ENCODE data around the gene NPY4R2. TPM values are rescaled to one million over a fixed set of nuclear protein-coding genes. Genes with fewer than 3 reads are reported as not detected.
"Not testable (repeated sequence)": the region's sequence is repeated elsewhere in the genome, so short reads cannot be mapped to it uniquely, and the experiment has no call there.

NPY4R2 gene
- polyA plus RNA-seq (2013, experiment 1 of 2): not detected
- polyA plus RNA-seq (2013, experiment 2 of 2): not detected

GRCh38 chr10:47918475-47918874, at the start of gene NPY4R2:
Gene NPY4R2, plus strand, starts transcription at chr10:47918662. Its CDS starts 3,326 bp downstream, at chr10:47921988.
- not testable (repeated sequence) for H3K27ac ChIP-seq (ENCODE audit: low read depth, low read length, severe bottlenecking); H3K36me3 ChIP-seq (ENCODE audit: control insufficient read depth, insufficient read depth, low read length); H3K9me3 ChIP-seq (ENCODE audit: control insufficient read depth, low read length); H3K4me1 ChIP-seq (ENCODE audit: control insufficient read depth, insufficient read depth, low read length, poor library complexity, severe bottlenecking); H3K4me3 ChIP-seq (ENCODE audit: extremely low read depth, insufficient read depth, low read length, poor library complexity, severe bottlenecking)
- WGBS, 2 experiments (ENCODE audit: insufficient coverage in 2 of 2): no CpG with 5 or more reads among the region's 35 CpGs

GRCh38 chr10:47870887-47871286, 47.6 kb upstream of the NPY4R2 start:
- not testable (repeated sequence) for H3K27ac ChIP-seq (ENCODE audit: low read depth, low read length, severe bottlenecking); H3K4me1 ChIP-seq (ENCODE audit: control insufficient read depth, insufficient read depth, low read length, poor library complexity, severe bottlenecking); H3K4me3 ChIP-seq (ENCODE audit: extremely low read depth, insufficient read depth, low read length, poor library complexity, severe bottlenecking); H3K36me3 ChIP-seq (ENCODE audit: control insufficient read depth, insufficient read depth, low read length); H3K9me3 ChIP-seq (ENCODE audit: control insufficient read depth, low read length)
- no CpG with 5 or more reads among the region's 8 CpGs for WGBS, 2 experiments (ENCODE audit: insufficient coverage in 2 of 2)

- not testable (repeated sequence) for H3K4me1 ChIP-seq (ENCODE audit: control insufficient read depth, insufficient read depth, low read length, poor library complexity, severe bottlenecking); H3K4me3 ChIP-seq (ENCODE audit: extremely low read depth, insufficient read depth, low read length, poor library complexity, severe bottlenecking); H3K27ac ChIP-seq (ENCODE audit: low read depth, low read length, severe bottlenecking); H3K36me3 ChIP-seq (ENCODE audit: control insufficient read depth, insufficient read depth, low read length); H3K9me3 ChIP-seq (ENCODE audit: control insufficient read depth, low read length)
- no CpG with 5 or more reads among the region's 8 CpGs for WGBS, 2 experiments (ENCODE audit: insufficient coverage in 2 of 2)
Observed at GRCh38 chr10:47871485-47872180, 46.8 kb upstream of the NPY4R2 start.

GRCh38 chr10:47872236-47872635, 46.2 kb upstream of the NPY4R2 start:
- WGBS, 2 experiments (ENCODE audit: insufficient coverage in 2 of 2): no CpG with 5 or more reads among the region's 5 CpGs
- not testable (repeated sequence) for H3K27ac ChIP-seq (ENCODE audit: low read depth, low read length, severe bottlenecking); H3K36me3 ChIP-seq (ENCODE audit: control insufficient read depth, insufficient read depth, low read length); H3K9me3 ChIP-seq (ENCODE audit: control insufficient read depth, low read length); H3K4me3 ChIP-seq (ENCODE audit: extremely low read depth, insufficient read depth, low read length, poor library complexity, severe bottlenecking); H3K4me1 ChIP-seq (ENCODE audit: control insufficient read depth, insufficient read depth, low read length, poor library complexity, severe bottlenecking)

- H3K4me3 ChIP-seq (ENCODE audit: extremely low read depth, insufficient read depth, low read length, poor library complexity, severe bottlenecking); H3K27ac ChIP-seq (ENCODE audit: low read depth, low read length, severe bottlenecking); H3K36me3 ChIP-seq (ENCODE audit: control insufficient read depth, insufficient read depth, low read length); H3K9me3 ChIP-seq (ENCODE audit: control insufficient read depth, low read length); H3K4me1 ChIP-seq (ENCODE audit: control insufficient read depth, insufficient read depth, low read length, poor library complexity, severe bottlenecking): not testable (repeated sequence)
- no CpG with 5 or more reads among the region's 3 CpGs for WGBS, 2 experiments (ENCODE audit: insufficient coverage in 2 of 2)
Observed at GRCh38 chr10:47884239-47884638, 34.2 kb upstream of the NPY4R2 start.

- H3K27ac ChIP-seq (ENCODE audit: low read depth, low read length, severe bottlenecking); H3K4me1 ChIP-seq (ENCODE audit: control insufficient read depth, insufficient read depth, low read length, poor library complexity, severe bottlenecking); H3K4me3 ChIP-seq (ENCODE audit: extremely low read depth, insufficient read depth, low read length, poor library complexity, severe bottlenecking); H3K9me3 ChIP-seq (ENCODE audit: control insufficient read depth, low read length); H3K36me3 ChIP-seq (ENCODE audit: control insufficient read depth, insufficient read depth, low read length): not testable (repeated sequence)
- no CpG with 5 or more reads among the region's 3 CpGs for WGBS, 2 experiments (ENCODE audit: insufficient coverage in 2 of 2)
Observed at GRCh38 chr10:47884934-47885333, 33.5 kb upstream of the NPY4R2 start.

GRCh38 chr10:47886356-47886755, 32.1 kb upstream of the NPY4R2 start:
- H3K4me3 ChIP-seq (ENCODE audit: extremely low read depth, insufficient read depth, low read length, poor library complexity, severe bottlenecking); H3K27ac ChIP-seq (ENCODE audit: low read depth, low read length, severe bottlenecking); H3K9me3 ChIP-seq (ENCODE audit: control insufficient read depth, low read length); H3K36me3 ChIP-seq (ENCODE audit: control insufficient read depth, insufficient read depth, low read length); H3K4me1 ChIP-seq (ENCODE audit: control insufficient read depth, insufficient read depth, low read length, poor library complexity, severe bottlenecking): not testable (repeated sequence)
- WGBS, 2 experiments (ENCODE audit: insufficient coverage in 2 of 2): no CpG with 5 or more reads among the region's 2 CpGs

- H3K9me3 ChIP-seq (ENCODE audit: control insufficient read depth, low read length); H3K4me3 ChIP-seq (ENCODE audit: extremely low read depth, insufficient read depth, low read length, poor library complexity, severe bottlenecking); H3K36me3 ChIP-seq (ENCODE audit: control insufficient read depth, insufficient read depth, low read length); H3K4me1 ChIP-seq (ENCODE audit: control insufficient read depth, insufficient read depth, low read length, poor library complexity, severe bottlenecking); H3K27ac ChIP-seq (ENCODE audit: low read depth, low read length, severe bottlenecking): not testable (repeated sequence)
- no CpG with 5 or more reads among the region's 4 CpGs for WGBS, 2 experiments (ENCODE audit: insufficient coverage in 2 of 2)
Observed at GRCh38 chr10:47886827-47887226, 31.6 kb upstream of the NPY4R2 start.

- not testable (repeated sequence) for H3K4me1 ChIP-seq (ENCODE audit: control insufficient read depth, insufficient read depth, low read length, poor library complexity, severe bottlenecking); H3K27ac ChIP-seq (ENCODE audit: low read depth, low read length, severe bottlenecking); H3K9me3 ChIP-seq (ENCODE audit: control insufficient read depth, low read length); H3K36me3 ChIP-seq (ENCODE audit: control insufficient read depth, insufficient read depth, low read length); H3K4me3 ChIP-seq (ENCODE audit: extremely low read depth, insufficient read depth, low read length, poor library complexity, severe bottlenecking)
Observed at GRCh38 chr10:47890737-47891136, 27.7 kb upstream of the NPY4R2 start.

GRCh38 chr10:47892494-47893261, 25.8 kb upstream of the NPY4R2 start:
- H3K36me3 ChIP-seq (ENCODE audit: control insufficient read depth, insufficient read depth, low read length); H3K27ac ChIP-seq (ENCODE audit: low read depth, low read length, severe bottlenecking); H3K4me1 ChIP-seq (ENCODE audit: control insufficient read depth, insufficient read depth, low read length, poor library complexity, severe bottlenecking); H3K4me3 ChIP-seq (ENCODE audit: extremely low read depth, insufficient read depth, low read length, poor library complexity, severe bottlenecking); H3K9me3 ChIP-seq (ENCODE audit: control insufficient read depth, low read length): not testable (repeated sequence)
- no CpG with 5 or more reads among the region's 2 CpGs for WGBS, 2 experiments (ENCODE audit: insufficient coverage in 2 of 2)

GRCh38 chr10:47894571-47894970, 23.9 kb upstream of the NPY4R2 start:
- not testable (repeated sequence) for H3K9me3 ChIP-seq (ENCODE audit: control insufficient read depth, low read length); H3K36me3 ChIP-seq (ENCODE audit: control insufficient read depth, insufficient read depth, low read length); H3K27ac ChIP-seq (ENCODE audit: low read depth, low read length, severe bottlenecking); H3K4me1 ChIP-seq (ENCODE audit: control insufficient read depth, insufficient read depth, low read length, poor library complexity, severe bottlenecking); H3K4me3 ChIP-seq (ENCODE audit: extremely low read depth, insufficient read depth, low read length, poor library complexity, severe bottlenecking)
- no CpG with 5 or more reads among the region's 2 CpGs for WGBS, 2 experiments (ENCODE audit: insufficient coverage in 2 of 2)

Data from mesodermal cell (in vitro differentiated cells).